HG03439 (cell line): Measurements from ENCODE around the gene ARNT2.

Experiments used
- ATAC-seq: cut with Tn5 transposase; IDR thresholded peaks from one replicate; pipeline ENCODE4 v1.9.1; 2021; ENCODE audit warnings: mild to moderate bottlenecking, moderate library complexity; ENCODE audit not compliant: unreplicated experiment

The ARNT2 gene

GRCh38 chr15:80462836-80463512 lies 58.8 kb downstream of the ARNT2 start:
- ATAC-seq = no peak

GRCh38 chr15:80464951-80465625 lies 60.9 kb downstream of the ARNT2 start:
- ATAC-seq = no peak

GRCh38 chr15:80465626-80466005 lies 61.4 kb downstream of the ARNT2 start:
- no peak for ATAC-seq

GRCh38 chr15:80466543-80466942 lies 62.4 kb downstream of the ARNT2 start:
- no peak for ATAC-seq

- no peak for ATAC-seq
These were observed 63.1 kb downstream of the ARNT2 start for GRCh38 chr15:80467311-80467714.

GRCh38 chr15:80468796-80469195 lies 64.6 kb downstream of the ARNT2 start:
- ATAC-seq = no peak

GRCh38 chr15:80471881-80472280 lies 67.7 kb downstream of the ARNT2 start:
- no peak for ATAC-seq

- ATAC-seq = no peak
These were observed 69.4 kb downstream of the ARNT2 start for GRCh38 chr15:80473286-80474223.

- no peak for ATAC-seq
These were observed 70.3 kb downstream of the ARNT2 start for GRCh38 chr15:80474224-80475215.

- no peak for ATAC-seq
These were observed 71.4 kb downstream of the ARNT2 start for GRCh38 chr15:80475572-80475971.

- no peak for ATAC-seq
These were observed 71.9 kb downstream of the ARNT2 start for GRCh38 chr15:80476036-80476435.

- ATAC-seq = no peak
These were observed 73.9 kb downstream of the ARNT2 start for GRCh38 chr15:80478075-80478474.

GRCh38 chr15:80479191-80479590 lies 75.0 kb downstream of the ARNT2 start:
- no peak for ATAC-seq

- no peak for ATAC-seq
These were observed 76.1 kb downstream of the ARNT2 start for GRCh38 chr15:80480171-80480811.

- ATAC-seq = no peak
These were observed 76.7 kb downstream of the ARNT2 start for GRCh38 chr15:80480909-80481308.

- ATAC-seq = no peak
These were observed 78.5 kb downstream of the ARNT2 start for GRCh38 chr15:80482696-80483095.

GRCh38 chr15:80483725-80484161 lies 79.6 kb downstream of the ARNT2 start:
- ATAC-seq = no peak

- no peak for ATAC-seq
These were observed 80.2 kb downstream of the ARNT2 start for GRCh38 chr15:80484333-80484864.

GRCh38 chr15:80485370-80486164 lies 81.4 kb downstream of the ARNT2 start:
- ATAC-seq = no peak
